Bronchial epithelial cell (primary cell): ENCODE measurements around the gene CMSS1. TPM values are rescaled to one million over a fixed set of nuclear protein-coding genes. Genes with fewer than 3 reads are reported as not detected.
A peak's percentile ranks its signal among the peaks of the same experiment; 100 is the strongest.

Source experiments
- DNase-seq: peaks from one replicate; pipeline ENCODE4 v3.0.0-alpha.2; 2010; ENCODE audit warnings: low read depth
- FAIRE-seq: peaks from 2 replicates; lab custom pipeline; 2011; peaks lifted over from hg19 to GRCh38; lab: Jason Lieb, UNC
- H3K27me3 ChIP-seq: 2 replicates; pipeline ENCODE4 v1.5.1; 2011; ENCODE audit warnings: low read length; ENCODE audit not compliant: control insufficient read depth, insufficient read depth
- H3K36me3 ChIP-seq: 2 replicates; pipeline ENCODE4 v1.5.1; 2011; ENCODE audit warnings: low read length; ENCODE audit not compliant: control insufficient read depth, insufficient read depth
- H3K4me3 ChIP-seq: 2 replicates; pipeline ENCODE4 v1.5.1; 2011; ENCODE audit warnings: mild to moderate bottlenecking, low read depth, low read length, control low read depth
- CTCF ChIP-seq: IDR thresholded peaks from 2 replicates; pipeline ENCODE4 v1.5.1; 2011; ENCODE audit warnings: mild to moderate bottlenecking, moderate library complexity, low read length, control low read depth, inconsistent platforms; ENCODE audit not compliant: insufficient read depth, severe bottlenecking
- total RNA-seq: library from RNA; depleted of rRNA; stranded (reverse); fragments of >200 nt; gene quantifications from 2 replicates; pipeline ENCODE4 v1.2.1, GENCODE V29; 2014

Gene CMSS1
- total RNA-seq, 1 donor from 2014 or later: 21.3 TPM

- no peaks in the 10 kb centered on the region for H3K27me3 ChIP-seq
- no peaks in the 10 kb centered on the region for H3K36me3 ChIP-seq
- DNase-seq (no peak), FAIRE-seq (no peak)
- no peak for TF ChIP-seq CTCF
- H3K4me3 ChIP-seq: no peak overlapping the region
Measured at GRCh38 chr3:100019719-100020118, 202.1 kb downstream of the CMSS1 start.

- no peak for DNase-seq
- Histone ChIP-seq H3K27me3 (no peaks in the 10 kb centered on the region), H3K36me3 (no peaks in the 10 kb centered on the region), H3K4me3 (no peak overlapping the region)
- FAIRE-seq: no peak
- no peak for TF ChIP-seq CTCF
Measured at GRCh38 chr3:100020876-100021644, 203.4 kb downstream of the CMSS1 start.

- H3K36me3 ChIP-seq: no peaks in the 10 kb centered on the region
- H3K27me3 ChIP-seq: no peaks in the 10 kb centered on the region
- no peak for FAIRE-seq
- no peak for DNase-seq
- no peak overlapping the region for H3K4me3 ChIP-seq
- no peak for TF ChIP-seq CTCF
Measured at GRCh38 chr3:100022506-100022905, 204.8 kb downstream of the CMSS1 start.

- no peak for DNase-seq
- Histone ChIP-seq H3K36me3 (no peaks in the 10 kb centered on the region), H3K4me3 (no peak overlapping the region), H3K27me3 (no peaks in the 10 kb centered on the region)
- FAIRE-seq: no peak
- no peak for TF ChIP-seq CTCF
Measured at GRCh38 chr3:100023150-100023549, 205.5 kb downstream of the CMSS1 start.

GRCh38 chr3:100023595-100023994 lies 205.9 kb downstream of the CMSS1 start:
- H3K4me3 ChIP-seq: no peak overlapping the region
- FAIRE-seq: no peak
- peak; percentile 61 for DNase-seq
- no peak for TF ChIP-seq CTCF
- no peaks in the 10 kb centered on the region for H3K27me3 ChIP-seq
- H3K36me3 ChIP-seq: no peaks in the 10 kb centered on the region
